A549 (cell line): ENCODE results near the gene IGSF3. TPM values are rescaled to one million over a fixed set of nuclear protein-coding genes. Genes with fewer than 3 reads are reported as not detected.

ENCODE experiments used
- ATAC-seq, 2 experiments: fragments of 200-7000 bp in 1 of 2; fragments of >200 bp in 1 of 2; cut with Nextera tagmentation in 1 of 2; cut with Tn5 transposase in 1 of 2; 3 replicates each; pipeline versions ENCODE4 v1.8.0 to v1.9.1; 2018 to 2020; ENCODE audit warnings: mild to moderate bottlenecking in 1 of 2, moderate library complexity in 1 of 2
- CTCF ChIA-PET: fragments of 300-600 bp; sonication (Branson Sonifier 250); formaldehyde crosslinking; extraction: SDS; loops from one replicate; lab custom pipeline; 2021; ENCODE audit warnings: antibody characterized with exemption, inconsistent platforms; lab: Yijun Ruan, JAX
- POLR2A ChIA-PET: fragments of 350-600 bp; formaldehyde crosslinking; extraction: SDS; loops from one replicate; lab custom pipeline; 2021; ENCODE audit warnings: antibody characterized with exemption, inconsistent platforms; lab: Yijun Ruan, JAX
- DNase-seq, 2 experiments: peaks; one replicate each; pipeline versions ENCODE4 v3.0.0 to v3.0.0-alpha.2; 2011 to 2016; ENCODE audit warnings: low read depth in 1 of 2, low spot score in 1 of 2
- FAIRE-seq: peaks from 2 replicates; lab custom pipeline; 2011; peaks lifted over from hg19 to GRCh38; lab: Jason Lieb, UNC
- H3K27ac ChIP-seq, 2 experiments: fragments of >200 bp; sonication (Bioruptor Twin); formaldehyde crosslinking; 3 replicates each; pipeline ENCODE4 v1.5.1; 2016 to 2017
- H3K4me1 ChIP-seq: fragments of >200 bp; sonication (Bioruptor Twin); formaldehyde crosslinking; 3 replicates; pipeline ENCODE4 v1.6.1; 2016
- H3K4me2 ChIP-seq: fragments of >200 bp; sonication (Bioruptor Twin); formaldehyde crosslinking; 3 replicates; pipeline ENCODE4 v1.6.1; 2016
- H3K4me3 ChIP-seq: fragments of >200 bp; sonication (Bioruptor Twin); formaldehyde crosslinking; 3 replicates; pipeline ENCODE4 v1.5.1; 2016
- H3K9me3 ChIP-seq: fragments of >200 bp; sonication (Bioruptor Twin); formaldehyde crosslinking; 3 replicates; pipeline ENCODE4 v1.6.1; 2016
- ATOH8 ChIP-seq: fragments of 250-450 bp; sonication (Bioruptor Pico); IDR thresholded peaks from 2 replicates; pipeline ENCODE4 v1.5.0; 2020; ENCODE audit warnings: low read depth, mild to moderate bottlenecking, moderate library complexity
- BCL3 ChIP-seq: fragments of >200 bp; sonication (Bioruptor Twin); formaldehyde crosslinking; IDR thresholded peaks from 3 replicates; pipeline ENCODE4 v1.6.1; 2016
- CEBPB ChIP-seq, 2 experiments: fragments of >200 bp in 1 of 2; sonication (Bioruptor Twin) in 1 of 2; formaldehyde crosslinking in 1 of 2; IDR thresholded peaks; 2 replicates each; pipeline ENCODE4 v1.6.1; 2012 to 2016
- CHD2 ChIP-seq: fragments of 150-350 bp; IDR thresholded peaks from 2 replicates; pipeline ENCODE4 v1.6.1; 2014; ENCODE audit warnings: low read length; ENCODE audit not compliant: partially characterized antibody
- ESRRA ChIP-seq: fragments of 150-350 bp; IDR thresholded peaks from 2 replicates; pipeline ENCODE4 v1.6.1; 2014; ENCODE audit warnings: mild to moderate bottlenecking, low read length, borderline replicate concordance
- HOXA7 ChIP-seq: fragments of 250-450 bp; sonication (Bioruptor Pico); IDR thresholded peaks from 2 replicates; pipeline ENCODE4 v1.5.0; 2020; ENCODE audit warnings: mild to moderate bottlenecking, moderate library complexity
- HOXB13 ChIP-seq: fragments of 250-450 bp; sonication (Bioruptor Pico); IDR thresholded peaks from 2 replicates; pipeline ENCODE4 v1.5.0; 2020; ENCODE audit warnings: low read depth, mild to moderate bottlenecking, moderate library complexity
- JUN ChIP-seq, 2 experiments: fragments of >200 bp; sonication (Bioruptor Twin); formaldehyde crosslinking; IDR thresholded peaks; 2 replicates in 1 of 2; 3 replicates in 1 of 2; pipeline ENCODE4 v1.6.1; 2016 to 2017
- MAFK ChIP-seq: fragments of 450-650 bp; IDR thresholded peaks from 2 replicates; pipeline ENCODE4 v1.6.1; 2014; ENCODE audit not compliant: partially characterized antibody
- MAZ ChIP-seq: fragments of 150-350 bp; IDR thresholded peaks from 2 replicates; pipeline ENCODE4 v1.6.1; 2014; ENCODE audit warnings: antibody characterized with exemption, low read depth, low read length, borderline replicate concordance
- MYC ChIP-seq: IDR thresholded peaks from 2 replicates; pipeline ENCODE4 v1.6.1; 2012; ENCODE audit warnings: mild to moderate bottlenecking, inconsistent platforms, low read length, improper control_type of control experiment, borderline replicate concordance
- NFE2L2 ChIP-seq: fragments of 150-350 bp; conservative IDR thresholded peaks from 2 replicates; pipeline ENCODE4 v1.6.1; 2014; ENCODE audit warnings: low read length
- NR3C1 ChIP-seq: fragments of >200 bp; sonication (Bioruptor Twin); formaldehyde crosslinking; IDR thresholded peaks from 3 replicates; pipeline ENCODE4 v1.6.1; 2017
- RCOR1 ChIP-seq: fragments of 150-350 bp; IDR thresholded peaks from 2 replicates; pipeline ENCODE4 v1.6.1; 2014; ENCODE audit warnings: antibody characterized with exemption, low read length, low read depth
- RFX5 ChIP-seq: fragments of 450-650 bp; IDR thresholded peaks from 2 replicates; pipeline ENCODE4 v1.7.1; 2014; ENCODE audit warnings: antibody characterized with exemption, mild to moderate bottlenecking, moderate library complexity
- SMC3 ChIP-seq: fragments of >200 bp; sonication (Bioruptor Twin); formaldehyde crosslinking; IDR thresholded peaks from 3 replicates; pipeline ENCODE4 v1.6.1; 2018; ENCODE audit warnings: inconsistent platforms
- TP53 ChIP-seq: fragments of 250-450 bp; sonication (Bioruptor Pico); IDR thresholded peaks from 2 replicates; pipeline ENCODE4 v1.5.0; 2021; ENCODE audit warnings: mild to moderate bottlenecking, moderate library complexity
- ZFP36 ChIP-seq: fragments of 450-650 bp; IDR thresholded peaks from 2 replicates; pipeline ENCODE4 v1.6.1; 2014; ENCODE audit warnings: borderline replicate concordance; ENCODE audit not compliant: partially characterized antibody
- WGBS: methylation state at CpG from one replicate; pipeline ENCODE4 v1.1.6; 2017; ENCODE audit errors: missing lambda C conversion rate; 5-methylcytosine and 5-hydroxymethylcytosine counted together
- polyA plus RNA-seq, 4 experiments: library from polyadenylated mRNA; depleted of rRNA in 3 of 4; stranded (reverse); fragments of >200 nt; fragmentation: RNase III in 1 of 4; extraction: RNeasy Plus Mini Kit Qiagen cat#74134 plus additional on column Dnase treatment in 1 of 4; gene quantifications; 2 replicates in 3 of 4; 3 replicates in 1 of 4; pipeline ENCODE4 v1.2.3, GENCODE V29; 2011 to 2017
- TF ChIP-seq, protein P1 (sequence below): IDR thresholded peaks from 2 replicates; pipeline ENCODE4 v1.6.1; 2012; ENCODE audit warnings: low read depth, borderline replicate concordance
- TF ChIP-seq, protein P2 (sequence below): fragments of 450-650 bp; IDR thresholded peaks from 2 replicates; pipeline ENCODE4 v1.6.1; 2014; ENCODE audit warnings: antibody characterized with exemption
- TF ChIP-seq, protein P3 (sequence below): fragments of 150-350 bp; IDR thresholded peaks from 2 replicates; pipeline ENCODE4 v1.6.1; 2014; ENCODE audit warnings: low read depth, mild to moderate bottlenecking, low read length
- TF ChIP-seq, protein P4 (sequence below): IDR thresholded peaks from 2 replicates; pipeline ENCODE4 v1.6.1; 2012

IGSF3 gene
- polyA plus RNA-seq, 2 of the 4 experiments (the other 2 are of a cell fraction) = 18.5 to 21.9 TPM

DNA sequence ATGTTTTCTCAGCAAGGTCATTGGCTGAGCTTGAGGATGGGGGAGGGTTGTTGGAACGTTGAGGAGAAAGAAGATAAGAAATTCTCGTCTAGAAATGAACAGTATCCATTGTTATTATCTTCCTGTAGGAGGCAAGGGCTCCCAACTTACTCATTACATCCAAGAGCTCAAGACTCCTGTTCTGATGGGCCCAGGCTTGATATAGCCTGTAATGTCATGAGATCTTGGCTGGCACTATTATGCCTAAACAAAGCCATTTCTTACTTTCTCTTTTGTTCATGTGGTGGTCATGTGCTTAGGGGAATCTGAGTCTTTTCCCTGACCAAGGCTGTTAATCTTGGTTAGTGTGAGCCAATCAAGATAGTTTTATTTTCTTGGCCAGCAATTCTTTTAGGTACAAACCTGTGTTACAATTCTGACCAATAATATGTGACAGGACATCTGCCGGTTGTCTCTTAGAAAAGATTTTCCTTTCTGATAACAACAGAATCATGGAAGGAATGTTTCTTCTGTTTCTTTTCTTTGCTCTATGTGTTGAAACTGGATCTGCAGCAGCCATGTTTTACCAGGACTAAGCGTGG is 15.2 kb upstream of the IGSF3 start:
- no peak overlapping the region for H3K27ac ChIP-seq
- ATAC-seq (no peak), DNase-seq (no peak), FAIRE-seq (no peak)
- H3K9me3 ChIP-seq = 0 out of 3 replicates have a peak, but pooled peaks cover 3% of the 10 kb centered on the region
- H3K4me1 ChIP-seq = peaks cover 14% of the 10 kb centered on the region
- no peak overlapping the region for H3K4me2 ChIP-seq
- TF ChIP-seq MAZ = no peak
- TF ChIP-seq ZFP36 = no peak
- no peak for TF ChIP-seq CEBPB (IDR thresholded peaks at IDR 0.05)
- no peak for TF ChIP-seq ATOH8 (CRISPR knock-in tag)
- no peak for TF ChIP-seq MAFK
- CTCF ChIA-PET = interaction anchor here (1.4 kb wide), 1 partner anchor 10 kb away, joined by 3 read pairs; no protein-coding TSS in a partner anchor
- POLR2A ChIA-PET = no interaction called here
- H3K4me3 ChIP-seq = no peak overlapping the region
- WGBS = 61% methylated on average over 4 of the region's 4 CpGs

GRCh38 chr1:116681343-116681899 is 13.9 kb upstream of the IGSF3 start:
- Histone ChIP-seq H3K9me3 (0 out of 3 replicates have a peak, but pooled peaks cover 3% of the 10 kb centered on the region), H3K4me3 (no peak overlapping the region), H3K4me2 (no peak overlapping the region), H3K4me1 (peaks cover 1% of the 10 kb centered on the region; the same call in 1 of the 3 replicates), H3K27ac (no peak overlapping the region)
- ATAC-seq (no peak), DNase-seq (no peak), FAIRE-seq (no peak)
- WGBS = 20% methylated on average over 1 of the region's 1 CpG
- POLR2A ChIA-PET = no interaction called here
- CTCF ChIA-PET = interaction anchor here (1.4 kb wide), 1 partner anchor 9 kb away, joined by 3 read pairs; no protein-coding TSS in a partner anchor
- TF ChIP-seq HOXB13 (CRISPR knock-in tag) = no peak
- TF ChIP-seq NFE2L2 = no peak
- TF ChIP-seq SMC3 = no peak
- no peak for TF ChIP-seq TP53 (CRISPR knock-in tag)
- TF ChIP-seq CHD2 = no peak
- no peak for TF ChIP-seq RFX5
- no peak for TF ChIP-seq JUN (IDR thresholded peaks at IDR 0.05)
- TF ChIP-seq BCL3 = no peak
- TF ChIP-seq HOXA7 (CRISPR knock-in tag) = no peak
- no peak for TF ChIP-seq RCOR1
- TF ChIP-seq MYC = no peak
- TF ChIP-seq, protein P1, sequence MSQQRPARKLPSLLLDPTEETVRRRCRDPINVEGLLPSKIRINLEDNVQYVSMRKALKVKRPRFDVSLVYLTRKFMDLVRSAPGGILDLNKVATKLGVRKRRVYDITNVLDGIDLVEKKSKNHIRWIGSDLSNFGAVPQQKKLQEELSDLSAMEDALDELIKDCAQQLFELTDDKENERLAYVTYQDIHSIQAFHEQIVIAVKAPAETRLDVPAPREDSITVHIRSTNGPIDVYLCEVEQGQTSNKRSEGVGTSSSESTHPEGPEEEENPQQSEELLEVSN = no peak
- TF ChIP-seq, protein P2, sequence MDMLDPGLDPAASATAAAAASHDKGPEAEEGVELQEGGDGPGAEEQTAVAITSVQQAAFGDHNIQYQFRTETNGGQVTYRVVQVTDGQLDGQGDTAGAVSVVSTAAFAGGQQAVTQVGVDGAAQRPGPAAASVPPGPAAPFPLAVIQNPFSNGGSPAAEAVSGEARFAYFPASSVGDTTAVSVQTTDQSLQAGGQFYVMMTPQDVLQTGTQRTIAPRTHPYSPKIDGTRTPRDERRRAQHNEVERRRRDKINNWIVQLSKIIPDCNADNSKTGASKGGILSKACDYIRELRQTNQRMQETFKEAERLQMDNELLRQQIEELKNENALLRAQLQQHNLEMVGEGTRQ = no peak
- no peak for TF ChIP-seq NR3C1
- TF ChIP-seq, protein P3, sequence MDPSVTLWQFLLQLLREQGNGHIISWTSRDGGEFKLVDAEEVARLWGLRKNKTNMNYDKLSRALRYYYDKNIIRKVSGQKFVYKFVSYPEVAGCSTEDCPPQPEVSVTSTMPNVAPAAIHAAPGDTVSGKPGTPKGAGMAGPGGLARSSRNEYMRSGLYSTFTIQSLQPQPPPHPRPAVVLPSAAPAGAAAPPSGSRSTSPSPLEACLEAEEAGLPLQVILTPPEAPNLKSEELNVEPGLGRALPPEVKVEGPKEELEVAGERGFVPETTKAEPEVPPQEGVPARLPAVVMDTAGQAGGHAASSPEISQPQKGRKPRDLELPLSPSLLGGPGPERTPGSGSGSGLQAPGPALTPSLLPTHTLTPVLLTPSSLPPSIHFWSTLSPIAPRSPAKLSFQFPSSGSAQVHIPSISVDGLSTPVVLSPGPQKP = no peak
- TF ChIP-seq MAZ = no peak
- no peak for TF ChIP-seq ESRRA
- TF ChIP-seq, protein P4, sequence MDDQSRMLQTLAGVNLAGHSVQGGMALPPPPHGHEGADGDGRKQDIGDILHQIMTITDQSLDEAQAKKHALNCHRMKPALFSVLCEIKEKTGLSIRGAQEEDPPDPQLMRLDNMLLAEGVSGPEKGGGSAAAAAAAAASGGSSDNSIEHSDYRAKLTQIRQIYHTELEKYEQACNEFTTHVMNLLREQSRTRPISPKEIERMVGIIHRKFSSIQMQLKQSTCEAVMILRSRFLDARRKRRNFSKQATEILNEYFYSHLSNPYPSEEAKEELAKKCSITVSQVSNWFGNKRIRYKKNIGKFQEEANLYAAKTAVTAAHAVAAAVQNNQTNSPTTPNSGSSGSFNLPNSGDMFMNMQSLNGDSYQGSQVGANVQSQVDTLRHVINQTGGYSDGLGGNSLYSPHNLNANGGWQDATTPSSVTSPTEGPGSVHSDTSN = no peak
